ENCODE results near the gene GOLGA5. TPM values are rescaled to one million over a fixed set of nuclear protein-coding genes. Genes with fewer than 3 reads are reported as not detected.

GOLGA5 gene
- total RNA-seq, 2 donors from 2014 or later: 32.9 to 49.4 TPM

DNA sequence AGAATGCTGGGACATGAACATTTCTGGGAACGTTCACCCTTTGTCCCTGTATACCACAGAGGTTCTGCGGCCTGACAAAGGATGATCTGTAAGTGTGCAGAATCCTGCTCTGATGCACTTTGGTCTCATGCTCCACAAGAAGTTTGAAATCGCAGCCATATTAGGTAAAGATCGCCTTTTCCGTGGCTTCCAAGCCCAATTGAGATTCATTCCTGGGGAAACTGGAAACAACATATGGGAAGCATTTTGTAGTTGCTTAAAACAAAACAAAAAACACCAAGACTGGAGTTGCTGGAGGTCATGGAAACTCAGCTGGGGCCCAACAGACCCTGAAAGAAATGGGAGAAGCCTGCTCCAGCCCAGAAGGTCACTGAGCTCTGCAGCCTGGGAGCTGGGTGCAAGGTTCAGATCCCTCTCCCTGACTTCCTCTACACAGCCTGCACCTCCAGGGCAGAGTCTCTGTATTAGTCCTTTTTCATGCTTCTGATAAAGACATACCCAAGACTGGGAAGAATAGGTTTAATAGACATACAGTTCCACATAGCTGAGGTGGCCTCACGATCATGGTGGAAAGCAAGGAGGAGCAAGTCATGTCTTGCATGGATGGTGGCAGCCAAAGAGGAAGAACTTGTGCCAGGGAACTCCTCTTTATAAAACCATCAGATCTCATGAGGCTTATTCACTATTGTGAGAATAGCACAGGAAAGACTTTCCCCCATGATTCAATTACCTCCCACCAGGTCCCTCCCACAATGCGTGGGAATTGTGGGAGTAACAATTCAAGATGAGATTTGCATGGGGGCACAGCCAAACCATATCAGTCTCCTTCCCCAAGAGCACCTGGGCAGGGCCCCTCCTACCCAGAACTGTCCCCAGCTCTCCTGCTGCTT is 68.0 kb downstream of the GOLGA5 start:
- Histone ChIP-seq H3K4me3 (no peak overlapping the region), H3K9ac (ENCODE audit: low read depth in 2 of 2, low read length in 2 of 2) (no peak overlapping the region), H3K27ac (no peak overlapping the region), H3K4me1 (no peaks in the 10 kb centered on the region), H3K27me3 (no peaks in the 10 kb centered on the region), H3K9me3 (no peaks in the 10 kb centered on the region), H3K36me3 (no peaks in the 10 kb centered on the region)
- TF ChIP-seq, protein P1, sequence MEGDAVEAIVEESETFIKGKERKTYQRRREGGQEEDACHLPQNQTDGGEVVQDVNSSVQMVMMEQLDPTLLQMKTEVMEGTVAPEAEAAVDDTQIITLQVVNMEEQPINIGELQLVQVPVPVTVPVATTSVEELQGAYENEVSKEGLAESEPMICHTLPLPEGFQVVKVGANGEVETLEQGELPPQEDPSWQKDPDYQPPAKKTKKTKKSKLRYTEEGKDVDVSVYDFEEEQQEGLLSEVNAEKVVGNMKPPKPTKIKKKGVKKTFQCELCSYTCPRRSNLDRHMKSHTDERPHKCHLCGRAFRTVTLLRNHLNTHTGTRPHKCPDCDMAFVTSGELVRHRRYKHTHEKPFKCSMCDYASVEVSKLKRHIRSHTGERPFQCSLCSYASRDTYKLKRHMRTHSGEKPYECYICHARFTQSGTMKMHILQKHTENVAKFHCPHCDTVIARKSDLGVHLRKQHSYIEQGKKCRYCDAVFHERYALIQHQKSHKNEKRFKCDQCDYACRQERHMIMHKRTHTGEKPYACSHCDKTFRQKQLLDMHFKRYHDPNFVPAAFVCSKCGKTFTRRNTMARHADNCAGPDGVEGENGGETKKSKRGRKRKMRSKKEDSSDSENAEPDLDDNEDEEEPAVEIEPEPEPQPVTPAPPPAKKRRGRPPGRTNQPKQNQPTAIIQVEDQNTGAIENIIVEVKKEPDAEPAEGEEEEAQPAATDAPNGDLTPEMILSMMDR (IDR thresholded peaks at IDR 0.05): no peak
- intact Hi-C loops (cut with DNase I): no loop called here
- DNase-seq: no peak

DNA sequence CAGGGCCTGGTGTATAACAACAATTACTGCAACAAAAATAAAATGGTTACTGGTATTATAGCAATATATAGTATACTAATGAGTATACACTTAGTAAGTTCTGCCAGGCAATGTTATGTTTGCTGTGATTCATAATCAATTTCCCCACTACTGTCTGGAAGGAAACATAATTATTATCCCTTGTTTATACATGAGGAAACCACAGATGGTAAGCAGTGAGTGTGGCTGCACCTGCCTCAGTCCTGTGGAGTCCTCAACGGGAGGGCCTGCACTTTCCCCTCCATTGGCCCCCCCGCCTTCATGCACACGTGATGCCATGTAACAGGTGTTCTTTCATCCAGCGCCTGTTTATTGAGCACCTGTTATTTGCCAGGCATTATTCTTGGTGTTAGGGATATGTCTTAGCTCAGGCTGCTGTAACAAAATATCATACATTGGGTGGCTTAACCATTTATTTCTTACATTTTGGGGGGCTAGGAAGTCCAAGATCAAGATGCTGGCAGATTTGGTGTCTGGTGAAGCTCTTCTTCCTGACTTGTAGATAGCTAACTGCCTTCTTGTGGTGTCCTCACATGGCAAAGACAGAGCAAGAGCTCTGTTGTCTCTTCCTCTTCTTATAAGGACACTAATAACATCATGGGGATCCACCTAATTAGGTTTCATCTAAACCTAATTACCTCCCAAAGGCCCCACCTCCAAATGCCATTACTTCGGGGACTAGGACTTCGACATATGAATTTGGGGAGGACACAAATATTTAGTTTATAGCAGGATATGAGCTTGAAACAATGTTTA is 69.4 kb downstream of the GOLGA5 start:
- Histone ChIP-seq H3K27ac (no peak overlapping the region), H3K4me1 (no peaks in the 10 kb centered on the region), H3K4me3 (no peak overlapping the region), H3K9me3 (no peaks in the 10 kb centered on the region), H3K9ac (ENCODE audit: low read depth in 2 of 2, low read length in 2 of 2) (no peak overlapping the region), H3K27me3 (no peaks in the 10 kb centered on the region), H3K36me3 (no peaks in the 10 kb centered on the region)
- intact Hi-C loops (cut with DNase I): no loop called here
- TF ChIP-seq, protein P1 (IDR thresholded peaks at IDR 0.05): no peak
- no peak for DNase-seq

DNA sequence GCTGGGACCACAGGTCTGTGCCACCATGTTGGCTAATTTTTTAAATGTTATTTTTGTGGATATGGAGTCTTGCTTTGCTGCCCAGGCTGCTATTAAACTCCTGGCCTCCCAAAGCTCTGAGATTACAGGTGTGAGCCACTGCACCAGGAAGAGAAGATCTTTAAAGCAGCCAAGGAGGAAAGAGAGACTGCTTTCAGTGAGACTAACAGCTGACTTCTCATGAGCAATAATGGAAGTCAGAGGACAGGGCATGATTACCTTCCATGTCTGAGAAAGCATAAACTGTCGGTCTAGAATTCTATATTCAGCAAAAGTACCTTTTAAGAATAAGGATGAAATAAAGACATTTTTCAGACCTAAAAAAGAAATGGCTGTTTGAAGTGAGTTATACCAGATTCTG is 71.6 kb downstream of the GOLGA5 start:
- H3K27me3 ChIP-seq: no peaks in the 10 kb centered on the region
- H3K9me3 ChIP-seq: no peaks in the 10 kb centered on the region
- H3K27ac ChIP-seq: no peak overlapping the region
- H3K4me1 ChIP-seq: no peaks in the 10 kb centered on the region
- intact Hi-C loops (cut with DNase I): no loop called here
- DNase-seq: no peak
- no peak overlapping the region for H3K4me3 ChIP-seq
- H3K9ac ChIP-seq (ENCODE audit: low read depth in 2 of 2, low read length in 2 of 2): no peak overlapping the region
- TF ChIP-seq, protein P1 (IDR thresholded peaks at IDR 0.05): no peak
- H3K36me3 ChIP-seq: no peaks in the 10 kb centered on the region

DNA sequence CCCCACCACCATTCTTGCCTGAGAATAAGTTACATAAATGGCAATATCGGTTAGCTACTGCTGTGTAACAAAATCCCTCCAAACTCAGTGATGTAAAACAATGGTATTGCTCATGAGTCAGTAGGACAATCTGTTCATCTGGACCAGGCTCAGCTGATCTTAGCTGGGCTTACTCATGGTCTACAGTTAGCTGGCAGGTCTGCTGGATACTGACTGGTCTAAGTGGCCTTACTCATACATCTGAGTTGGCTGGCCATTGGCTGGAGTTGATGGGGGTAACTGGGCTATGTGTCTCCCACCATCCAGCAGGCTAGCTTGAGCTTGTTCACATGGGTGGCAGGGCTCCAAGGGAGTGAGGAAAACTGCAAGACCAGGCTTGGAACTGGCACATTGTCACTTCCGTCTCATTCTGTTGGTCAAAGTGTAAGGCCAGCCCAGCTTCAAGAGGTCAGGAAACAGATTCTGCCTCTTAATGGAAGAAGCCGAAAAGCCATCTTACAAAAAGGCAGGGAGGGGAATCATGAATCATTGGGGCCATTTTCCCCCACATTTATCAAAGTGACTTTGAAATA is 72.2 kb downstream of the GOLGA5 start:
- no peaks in the 10 kb centered on the region for H3K27me3 ChIP-seq
- TF ChIP-seq, protein P1 (IDR thresholded peaks at IDR 0.05): no peak
- no peaks in the 10 kb centered on the region for H3K36me3 ChIP-seq
- no peak overlapping the region for H3K27ac ChIP-seq
- intact Hi-C loops (cut with DNase I): no loop called here
- no peak overlapping the region for H3K9ac ChIP-seq (ENCODE audit: low read depth in 2 of 2, low read length in 2 of 2)
- H3K4me3 ChIP-seq: no peak overlapping the region
- H3K9me3 ChIP-seq: no peaks in the 10 kb centered on the region
- no peak for DNase-seq
- H3K4me1 ChIP-seq: no peaks in the 10 kb centered on the region

Measured in colonic mucosa (tissue), 4 donors.